HepG2 (cell line): Measurements from ENCODE around the gene CXCL3. TPM values are rescaled to one million over a fixed set of nuclear protein-coding genes. Genes with fewer than 3 reads are reported as not detected.
A peak's percentile ranks its signal among the peaks of the same experiment; 100 is the strongest.

Source experiments
- ATAC-seq: fragments of 200-7000 bp; cut with Tn5 transposase; 3 replicates; pipeline ENCODE4 v1.9.1; 2020; ENCODE audit warnings: mild to moderate bottlenecking, moderate library complexity
- BruUV-seq: library from RNA; stranded (reverse); fragments of 400-500 nt; replicated peaks from 2 replicates; lab custom pipeline; 2021; lab: Mats Ljungman, UMichigan
- CTCF ChIA-PET: fragments of 300-600 bp; formaldehyde crosslinking; extraction: SDS; loops from one replicate; lab custom pipeline; 2021; ENCODE audit warnings: low total read pairs, inconsistent platforms, low intra/inter-chr PET ratio; lab: Yijun Ruan, JAX
- POLR2A ChIA-PET: fragments of 350-600 bp; sonication (Branson Sonifier 250); formaldehyde crosslinking; loops from one replicate; lab custom pipeline; 2020; ENCODE audit warnings: antibody characterized with exemption, inconsistent platforms; lab: Yijun Ruan, JAX
- DNase-seq: peaks from one replicate; pipeline ENCODE4 v3.0.0-alpha.2; 2015; ENCODE audit warnings: low spot score
- FAIRE-seq: peaks from 3 replicates; lab custom pipeline; 2011; peaks lifted over from hg19 to GRCh38; lab: Jason Lieb, UNC
- H2AFZ ChIP-seq: one replicate; pipeline ENCODE4 v1.6.1; 2011; ENCODE audit warnings: low read length, inconsistent platforms
- H3K27ac ChIP-seq: fragments of 300-600 bp; 3 replicates; pipeline ENCODE4 v1.8.0; 2011; ENCODE audit warnings: mixed run types, mild to moderate bottlenecking, mixed read lengths, low read length, inconsistent platforms; ENCODE audit not compliant: insufficient read depth; ENCODE audit errors: extremely low read length
- H3K27me3 ChIP-seq, 2 experiments: fragments of 200-600 bp in 1 of 2; 2 replicates in 1 of 2; 3 replicates in 1 of 2; pipeline versions ENCODE4 v1.6.0 to v1.8.0; 2011; ENCODE audit warnings: low read length in 2 of 2, mild to moderate bottlenecking in 2 of 2, moderate library complexity in 2 of 2, inconsistent platforms in 1 of 2; ENCODE audit not compliant: insufficient read depth in 2 of 2, control insufficient read depth in 1 of 2
- H3K36me3 ChIP-seq, 2 experiments: fragments of 200-600 bp in 1 of 2; replicated peaks in 1 of 2; 2 replicates in 1 of 2; 3 replicates in 1 of 2; pipeline versions ENCODE4 v1.5.1 to v1.8.0; 2011; ENCODE audit warnings: low read length in 2 of 2, inconsistent platforms in 1 of 2; ENCODE audit not compliant: insufficient read depth in 2 of 2, control insufficient read depth in 1 of 2
- H3K4me1 ChIP-seq: 2 replicates; pipeline ENCODE4 v1.5.1; 2012; ENCODE audit warnings: low read length, inconsistent platforms; ENCODE audit not compliant: insufficient read depth
- H3K4me2 ChIP-seq: 2 replicates; pipeline ENCODE4 v1.6.0; 2011; ENCODE audit warnings: low read depth, low read length, inconsistent platforms
- H3K4me3 ChIP-seq, 3 experiments: fragments of 200-600 bp in 1 of 3; sonication (generic), shearing (Covaris generic) in 1 of 3; replicated peaks in 1 of 3; 2 replicates each; pipeline ENCODE4 v1.5.1; 2011 to 2016; ENCODE audit warnings: low read length in 3 of 3, inconsistent platforms in 2 of 3, low read depth in 2 of 3, mild to moderate bottlenecking in 2 of 3, control low read depth in 1 of 3, mixed read lengths in 1 of 3; ENCODE audit not compliant: insufficient read depth in 1 of 3
- H3K79me2 ChIP-seq: one replicate; pipeline ENCODE4 v1.6.1; 2011; ENCODE audit warnings: low read length, inconsistent platforms; ENCODE audit not compliant: insufficient read depth
- H3K9ac ChIP-seq: 2 replicates; pipeline ENCODE4 v1.6.0; 2011; ENCODE audit warnings: mild to moderate bottlenecking, low read depth, low read length, inconsistent platforms; ENCODE audit not compliant: insufficient read depth
- H3K9me3 ChIP-seq: 2 replicates; pipeline ENCODE4 v1.5.1; 2012; ENCODE audit warnings: mild to moderate bottlenecking, low read length
- H4K20me1 ChIP-seq: 2 replicates; pipeline ENCODE4 v1.6.0; 2011; ENCODE audit warnings: inconsistent platforms, mild to moderate bottlenecking, low read length, moderate library complexity; ENCODE audit not compliant: insufficient read depth
- GPN1 ChIP-seq: sonication (generic); formaldehyde crosslinking; IDR thresholded peaks from 2 replicates; pipeline ENCODE4 v1.5.1; 2020; ENCODE audit warnings: missing genetic modification reagents, borderline replicate concordance
- HMG20B ChIP-seq: conservative IDR thresholded peaks from 2 replicates; pipeline ENCODE4 v1.6.1; 2016; ENCODE audit warnings: missing genetic modification reagents, missing compliant biosample characterization
- HNF4G ChIP-seq, 2 experiments: sonication (generic) in 1 of 2; formaldehyde crosslinking in 1 of 2; IDR thresholded peaks; 2 replicates each; pipeline versions ENCODE4 v1.4.0 to v1.6.1; 2011 to 2020; ENCODE audit warnings: borderline replicate concordance in 2 of 2, low read depth in 2 of 2, mild to moderate bottlenecking in 2 of 2, low read length in 1 of 2, missing genetic modification reagents in 1 of 2, moderate library complexity in 1 of 2
- HNRNPLL ChIP-seq: fragments of 200-400 bp; formaldehyde crosslinking; IDR thresholded peaks from 2 replicates; pipeline ENCODE4 v1.6.1; 2017; ENCODE audit warnings: mild to moderate bottlenecking, low read depth, low read length; ENCODE audit not compliant: poor library complexity, severe bottlenecking
- KLF13 ChIP-seq: sonication (generic); formaldehyde crosslinking; IDR thresholded peaks from 2 replicates; pipeline ENCODE4 v1.4.0; 2020; ENCODE audit warnings: mild to moderate bottlenecking, missing genetic modification reagents
- MXI1 ChIP-seq: IDR thresholded peaks from 3 replicates; pipeline ENCODE4 v1.6.1; 2012; ENCODE audit warnings: low read depth, low read length, inconsistent platforms, borderline replicate concordance
- NFYB ChIP-seq: sonication (generic); formaldehyde crosslinking; IDR thresholded peaks from 2 replicates; pipeline ENCODE4 v1.4.0; 2020; ENCODE audit warnings: missing genetic modification reagents
- PAX8 ChIP-seq: sonication (generic); formaldehyde crosslinking; IDR thresholded peaks from 2 replicates; pipeline ENCODE4 v1.8.0; 2022; ENCODE audit warnings: mild to moderate bottlenecking, missing genetic modification reagents, borderline replicate concordance
- POGZ ChIP-seq: sonication (generic); formaldehyde crosslinking; IDR thresholded peaks from 2 replicates; pipeline ENCODE4 v1.4.0; 2020; ENCODE audit warnings: mild to moderate bottlenecking, missing genetic modification reagents
- POLR2G ChIP-seq: fragments of 200-400 bp; formaldehyde crosslinking; IDR thresholded peaks from 2 replicates; pipeline ENCODE4 v1.6.1; 2018; ENCODE audit warnings: mild to moderate bottlenecking, low read depth, low read length, moderate library complexity
- SAP130 ChIP-seq: IDR thresholded peaks from 2 replicates; pipeline ENCODE4 v1.6.1; 2016; ENCODE audit warnings: low read depth
- TCF7 ChIP-seq: sonication (generic); IDR thresholded peaks from 2 replicates; pipeline ENCODE4 v1.6.1; 2016; ENCODE audit warnings: antibody characterized with exemption, low read depth
- THAP11 ChIP-seq: IDR thresholded peaks from 2 replicates; pipeline ENCODE4 v1.6.1; 2016; ENCODE audit warnings: missing biosample characterization, missing genetic modification reagents
- ZFAT ChIP-seq: sonication (generic); formaldehyde crosslinking; conservative IDR thresholded peaks from 2 replicates; pipeline ENCODE4 v1.8.1; 2023; ENCODE audit warnings: missing genetic modification reagents, inconsistent platforms
- ZNF180 ChIP-seq: sonication (generic); formaldehyde crosslinking; IDR thresholded peaks from 2 replicates; pipeline ENCODE4 v1.4.0; 2020; ENCODE audit warnings: low read depth, missing genetic modification reagents, borderline replicate concordance
- ZNF468 ChIP-seq: sonication (generic); formaldehyde crosslinking; IDR thresholded peaks from 2 replicates; pipeline ENCODE4 v1.8.0; 2022; ENCODE audit warnings: mild to moderate bottlenecking, moderate library complexity, missing genetic modification reagents
- ZNF512B ChIP-seq: sonication (generic); formaldehyde crosslinking; IDR thresholded peaks from 2 replicates; pipeline ENCODE4 v1.5.1; 2020; ENCODE audit warnings: missing genetic modification reagents, mild to moderate bottlenecking, borderline replicate concordance
- ZNF878 ChIP-seq: sonication (generic); formaldehyde crosslinking; IDR thresholded peaks from 2 replicates; pipeline ENCODE4 v1.8.1; 2023; ENCODE audit warnings: mild to moderate bottlenecking, missing genetic modification reagents, moderate library complexity
- ZSCAN30 ChIP-seq: sonication (generic); formaldehyde crosslinking; IDR thresholded peaks from 2 replicates; pipeline ENCODE4 v1.5.0; 2020; ENCODE audit warnings: mild to moderate bottlenecking, missing genetic modification reagents
- WGBS: methylation state at CpG from one replicate; pipeline ENCODE4 v1.1.6; 2017; ENCODE audit warnings: low lambda C conversion rate; 5-methylcytosine and 5-hydroxymethylcytosine counted together
- in situ Hi-C: cut with HindIII; loops from 2 replicates; pipeline ENCODE4 v1.10.0; 2017; ENCODE audit warnings: low pct_unique_long_range_greater_than_20kb; ENCODE audit not compliant: extremely low pct_ligation_motif_present
- intact Hi-C: fragments of 100-400 bp; cut with micrococcal nuclease; formaldehyde crosslinking; loops from one replicate; pipeline ENCODE4 v1.10.0; 2022; ENCODE audit not compliant: unreplicated experiment
- polyA plus RNA-seq, 8 experiments: library from polyadenylated mRNA; depleted of rRNA in 3 of 8; stranded (reverse) in 7 of 8; unstranded in 1 of 8; fragments of >200 nt; fragmentation: Illumina TruSeq in 4 of 8; extraction: Trizol in 4 of 8; gene quantifications; 2 replicates each; pipeline versions ENCODE4 v1.2.1 to v1.2.3, GENCODE V29; 2011 to 2016; ENCODE audit warnings: low read depth in 4 of 8, missing spikeins in 1 of 8, mixed read lengths in 1 of 8; ENCODE audit not compliant: insufficient read depth in 1 of 8
- total RNA-seq, 5 experiments: library from RNA; depleted of rRNA; stranded (reverse); fragments of >200 nt; fragmentation: Illumina TruSeq; extraction: Trizol; gene quantifications; 2 replicates each; pipeline ENCODE4 v1.2.3, GENCODE V29; 2016; ENCODE audit warnings: low read depth in 1 of 5
- TF ChIP-seq, protein P1 (sequence below): IDR thresholded peaks from 2 replicates; pipeline ENCODE4 v1.6.1; 2016; ENCODE audit warnings: missing compliant biosample characterization, missing genetic modification reagents, borderline replicate concordance
- TF ChIP-seq, protein P2 (sequence below): sonication (generic); formaldehyde crosslinking; IDR thresholded peaks from 2 replicates; pipeline ENCODE4 v1.4.0; 2020; ENCODE audit warnings: low read depth, mild to moderate bottlenecking, missing genetic modification reagents

CXCL3 gene
- total and polyA plus RNA-seq, 2 of the 13 experiments (the other 11 are each of a cell fraction or from before 2014, with no cell fraction given), result 0.13 TPM; not detected in 1

GRCh38 chr4:74005528-74005927 is 33.0 kb downstream of the CXCL3 start:
- intact Hi-C loops, result no loop called here
- TF ChIP-seq MXI1 (no peak), HMG20B (CRISPR knock-in tag) (peak; percentile 60; the same call in 1 of the 2 replicates), HNF4G (IDR thresholded peaks at IDR 0.05; ENCODE audit: borderline replicate concordance, low read depth, low read length) (no peak), HNF4G (CRISPR knock-in tag; IDR thresholded peaks at IDR 0.05; ENCODE audit: borderline replicate concordance, low read depth) (no peak), KLF13 (CRISPR knock-in tag) (no peak), NFYB (CRISPR knock-in tag) (no peak), ZFAT (CRISPR knock-in tag) (no peak), SAP130 (CRISPR knock-in tag) (peak; percentile 31), PAX8 (CRISPR knock-in tag) (no peak), GPN1 (no peak), POLR2G (no peak), ZNF180 (no peak), ZNF468 (CRISPR knock-in tag) (no peak), ZNF512B (CRISPR knock-in tag) (no peak), POGZ (CRISPR knock-in tag) (no peak), ZSCAN30 (CRISPR knock-in tag) (no peak), HNRNPLL (no peak), ZNF878 (CRISPR knock-in tag) (no peak), THAP11 (0 out of 2 replicates have a peak, but pooled peaks have one; percentile 21), TCF7 (peak; percentile 91)
- TF ChIP-seq, protein P1, sequence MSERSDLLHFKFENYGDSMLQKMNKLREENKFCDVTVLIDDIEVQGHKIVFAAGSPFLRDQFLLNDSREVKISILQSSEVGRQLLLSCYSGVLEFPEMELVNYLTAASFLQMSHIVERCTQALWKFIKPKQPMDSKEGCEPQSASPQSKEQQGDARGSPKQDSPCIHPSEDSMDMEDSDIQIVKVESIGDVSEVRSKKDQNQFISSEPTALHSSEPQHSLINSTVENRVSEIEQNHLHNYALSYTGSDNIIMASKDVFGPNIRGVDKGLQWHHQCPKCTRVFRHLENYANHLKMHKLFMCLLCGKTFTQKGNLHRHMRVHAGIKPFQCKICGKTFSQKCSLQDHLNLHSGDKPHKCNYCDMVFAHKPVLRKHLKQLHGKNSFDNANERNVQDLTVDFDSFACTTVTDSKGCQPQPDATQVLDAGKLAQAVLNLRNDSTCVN (CRISPR knock-in tag), result no peak
- TF ChIP-seq, protein P2, sequence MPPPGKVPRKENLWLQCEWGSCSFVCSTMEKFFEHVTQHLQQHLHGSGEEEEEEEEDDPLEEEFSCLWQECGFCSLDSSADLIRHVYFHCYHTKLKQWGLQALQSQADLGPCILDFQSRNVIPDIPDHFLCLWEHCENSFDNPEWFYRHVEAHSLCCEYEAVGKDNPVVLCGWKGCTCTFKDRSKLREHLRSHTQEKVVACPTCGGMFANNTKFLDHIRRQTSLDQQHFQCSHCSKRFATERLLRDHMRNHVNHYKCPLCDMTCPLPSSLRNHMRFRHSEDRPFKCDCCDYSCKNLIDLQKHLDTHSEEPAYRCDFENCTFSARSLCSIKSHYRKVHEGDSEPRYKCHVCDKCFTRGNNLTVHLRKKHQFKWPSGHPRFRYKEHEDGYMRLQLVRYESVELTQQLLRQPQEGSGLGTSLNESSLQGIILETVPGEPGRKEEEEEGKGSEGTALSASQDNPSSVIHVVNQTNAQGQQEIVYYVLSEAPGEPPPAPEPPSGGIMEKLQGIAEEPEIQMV (CRISPR knock-in tag), result no peak

More at GRCh38 chr4:74005528-74005927, 33.0 kb downstream of the CXCL3 start:
- Histone ChIP-seq H3K9ac (no peak overlapping the region), H3K4me1 (peaks cover 22% of the 10 kb centered on the region), H3K9me3 (no peaks in the 10 kb centered on the region), H3K27me3 (no peaks in the 10 kb centered on the region), H3K79me2 (no peaks in the 10 kb centered on the region), H3K4me3 (peak overlapping the region in 1 of 3 experiments; percentile 4; a peak in 1 of 6 replicates), H3K36me3 (no peaks in the 10 kb centered on the region), H2AFZ (no peak overlapping the region), H3K4me2 (peak overlapping the region; percentile 14), H3K27ac (no peak overlapping the region), H4K20me1 (no peaks in the 10 kb centered on the region)
- 0% methylated on average over 3 of the region's 3 CpGs for WGBS
- ATAC-seq, result peak; percentile 72
- DNase-seq, result peak; percentile 92
- peak; percentile 86 for FAIRE-seq
- ChIA-PET POLR2A (no interaction called here), CTCF (no interaction called here)
- in situ Hi-C loops, result no loop called here
- no TSS peak for BruUV-seq
